ENCODE data around the gene COPZ2. TPM values are rescaled to one million over a fixed set of nuclear protein-coding genes. Genes with fewer than 3 reads are reported as not detected.

The COPZ2 gene
- total RNA-seq, 1 experiment from 2014 or later, result not detected

- Histone ChIP-seq H3K4me1 (ENCODE audit: control insufficient read depth in 1 of 2, insufficient read depth in 2 of 2, low read length in 2 of 2) (peaks cover 0 to 9% of the 10 kb centered on the region in 2 experiments; a peak in 2 of 4 replicates), H3K9me2 (ENCODE audit: insufficient read depth) (no peaks in the 10 kb centered on the region), H3K4me3 (replicated peaks in 1 of 2; ENCODE audit: low read depth in 1 of 2, low read length in 2 of 2) (no peak overlapping the region), H3K9me3 (ENCODE audit: control insufficient read depth in 1 of 2, insufficient read depth in 1 of 2, low read depth in 1 of 2, low read length in 2 of 2) (no peaks in the 10 kb centered on the region), H3K27ac (ENCODE audit: low read depth, low read length) (no peak overlapping the region), H4K20me1 (ENCODE audit: insufficient read depth) (no peaks in the 10 kb centered on the region), H3K9ac (ENCODE audit: low read length) (no peak overlapping the region), H2AFZ (ENCODE audit: low read depth, low read length, poor library complexity, severe bottlenecking) (no peak overlapping the region), H3K79me2 (ENCODE audit: insufficient read depth, low read length) (no peaks in the 10 kb centered on the region), H3K36me3 (ENCODE audit: control insufficient read depth in 1 of 2, insufficient read depth in 2 of 2, low read length in 2 of 2) (no peaks in the 10 kb centered on the region), H3K4me2 (ENCODE audit: low read length) (no peak overlapping the region), H3K27me3 (ENCODE audit: insufficient read depth, low read length) (no peaks in the 10 kb centered on the region)
- intact Hi-C loops (cut with micrococcal nuclease), result no loop called here
- TF ChIP-seq YY1 (IDR thresholded peaks at IDR 0.05; ENCODE audit: extremely low read depth, insufficient replicate concordance, low read depth, low read length) (no peak), ATF3 (IDR thresholded peaks at IDR 0.05) (no peak), CBX3 (IDR thresholded peaks at IDR 0.05; ENCODE audit: low read depth) (no peak), FOSL1 (IDR thresholded peaks at IDR 0.05; ENCODE audit: low read depth) (no peak), SRF (IDR thresholded peaks at IDR 0.05; ENCODE audit: low read depth) (no peak), ZNF274 (IDR thresholded peaks at IDR 0.05; ENCODE audit: low read depth, low read length) (no peak), EZH2 (IDR thresholded peaks at IDR 0.05) (no peak), JUND (IDR thresholded peaks at IDR 0.05) (no peak), POLR2A (IDR thresholded peaks at IDR 0.05; ENCODE audit: borderline replicate concordance, extremely low read depth, insufficient read depth, insufficient read length) (no peak), TCF7L2 (IDR thresholded peaks at IDR 0.05; ENCODE audit: borderline replicate concordance, extremely low read depth, insufficient read depth, insufficient read length) (no peak), CTCF (IDR thresholded peaks at IDR 0.05 in 2 of 3, conservative IDR thresholded peaks at IDR 0.05 in 1 of 3; ENCODE audit: borderline replicate concordance in 1 of 3, insufficient read depth in 1 of 3, low read depth in 2 of 3, low read length in 2 of 3) (no peak), RAD21 (IDR thresholded peaks at IDR 0.05; ENCODE audit: low read depth) (no peak), EGR1 (IDR thresholded peaks at IDR 0.05; ENCODE audit: low read depth) (no peak), EZH2phosphoT487 (IDR thresholded peaks at IDR 0.05; ENCODE audit: borderline replicate concordance) (no peak), CEBPB (IDR thresholded peaks at IDR 0.05; ENCODE audit: low read depth) (no peak)
- TF ChIP-seq, protein P1, sequence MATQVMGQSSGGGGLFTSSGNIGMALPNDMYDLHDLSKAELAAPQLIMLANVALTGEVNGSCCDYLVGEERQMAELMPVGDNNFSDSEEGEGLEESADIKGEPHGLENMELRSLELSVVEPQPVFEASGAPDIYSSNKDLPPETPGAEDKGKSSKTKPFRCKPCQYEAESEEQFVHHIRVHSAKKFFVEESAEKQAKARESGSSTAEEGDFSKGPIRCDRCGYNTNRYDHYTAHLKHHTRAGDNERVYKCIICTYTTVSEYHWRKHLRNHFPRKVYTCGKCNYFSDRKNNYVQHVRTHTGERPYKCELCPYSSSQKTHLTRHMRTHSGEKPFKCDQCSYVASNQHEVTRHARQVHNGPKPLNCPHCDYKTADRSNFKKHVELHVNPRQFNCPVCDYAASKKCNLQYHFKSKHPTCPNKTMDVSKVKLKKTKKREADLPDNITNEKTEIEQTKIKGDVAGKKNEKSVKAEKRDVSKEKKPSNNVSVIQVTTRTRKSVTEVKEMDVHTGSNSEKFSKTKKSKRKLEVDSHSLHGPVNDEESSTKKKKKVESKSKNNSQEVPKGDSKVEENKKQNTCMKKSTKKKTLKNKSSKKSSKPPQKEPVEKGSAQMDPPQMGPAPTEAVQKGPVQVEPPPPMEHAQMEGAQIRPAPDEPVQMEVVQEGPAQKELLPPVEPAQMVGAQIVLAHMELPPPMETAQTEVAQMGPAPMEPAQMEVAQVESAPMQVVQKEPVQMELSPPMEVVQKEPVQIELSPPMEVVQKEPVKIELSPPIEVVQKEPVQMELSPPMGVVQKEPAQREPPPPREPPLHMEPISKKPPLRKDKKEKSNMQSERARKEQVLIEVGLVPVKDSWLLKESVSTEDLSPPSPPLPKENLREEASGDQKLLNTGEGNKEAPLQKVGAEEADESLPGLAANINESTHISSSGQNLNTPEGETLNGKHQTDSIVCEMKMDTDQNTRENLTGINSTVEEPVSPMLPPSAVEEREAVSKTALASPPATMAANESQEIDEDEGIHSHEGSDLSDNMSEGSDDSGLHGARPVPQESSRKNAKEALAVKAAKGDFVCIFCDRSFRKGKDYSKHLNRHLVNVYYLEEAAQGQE (IDR thresholded peaks at IDR 0.05; ENCODE audit: low read depth), result no peak
- TF ChIP-seq, protein P2, sequence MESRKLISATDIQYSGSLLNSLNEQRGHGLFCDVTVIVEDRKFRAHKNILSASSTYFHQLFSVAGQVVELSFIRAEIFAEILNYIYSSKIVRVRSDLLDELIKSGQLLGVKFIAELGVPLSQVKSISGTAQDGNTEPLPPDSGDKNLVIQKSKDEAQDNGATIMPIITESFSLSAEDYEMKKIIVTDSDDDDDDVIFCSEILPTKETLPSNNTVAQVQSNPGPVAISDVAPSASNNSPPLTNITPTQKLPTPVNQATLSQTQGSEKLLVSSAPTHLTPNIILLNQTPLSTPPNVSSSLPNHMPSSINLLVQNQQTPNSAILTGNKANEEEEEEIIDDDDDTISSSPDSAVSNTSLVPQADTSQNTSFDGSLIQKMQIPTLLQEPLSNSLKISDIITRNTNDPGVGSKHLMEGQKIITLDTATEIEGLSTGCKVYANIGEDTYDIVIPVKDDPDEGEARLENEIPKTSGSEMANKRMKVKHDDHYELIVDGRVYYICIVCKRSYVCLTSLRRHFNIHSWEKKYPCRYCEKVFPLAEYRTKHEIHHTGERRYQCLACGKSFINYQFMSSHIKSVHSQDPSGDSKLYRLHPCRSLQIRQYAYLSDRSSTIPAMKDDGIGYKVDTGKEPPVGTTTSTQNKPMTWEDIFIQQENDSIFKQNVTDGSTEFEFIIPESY (IDR thresholded peaks at IDR 0.05; ENCODE audit: extremely low read depth, insufficient replicate concordance, low read length), result no peak
- CTCF ChIA-PET, result no interaction called here
- no peak for DNase-seq (ENCODE audit: low read depth, low spot score)
- BruUV-seq (replicated peaks), result no TSS peak
- POLR2A ChIA-PET, result no interaction called here
- ATAC-seq, result no peak
- RAD21 ChIA-PET (ENCODE audit: low non-redundant PET in 1 of 2, low total read pairs in 2 of 2, uncharacterized antibody in 2 of 2, unreplicated experiment in 2 of 2), result no interaction called here
Observed at GRCh38 chr17:47996201-47996600, 41.4 kb downstream of the COPZ2 start.

All from HCT116 (cell line).